ENCODE results near the gene SERPINB10.

The SERPINB10 gene

GRCh38 chr18:63881851-63882250 is 25.9 kb upstream of the SERPINB10 start (continued):
- no peak for TF ChIP-seq ZNF274 (IDR thresholded peaks at IDR 0.05; ENCODE audit: low read length)
- no peak for TF ChIP-seq ZNF274 (tag by site-specific recombination; IDR thresholded peaks at IDR 0.05; ENCODE audit: borderline replicate concordance)
- no peak for TF ChIP-seq ZBTB20 (tag by site-specific recombination; IDR thresholded peaks at IDR 0.05)
- no peak for TF ChIP-seq ZNF747 (tag by site-specific recombination; IDR thresholded peaks at IDR 0.05)
- TF ChIP-seq ZNF121 (tag by site-specific recombination; IDR thresholded peaks at IDR 0.05): no peak
- TF ChIP-seq ZNF341 (tag by site-specific recombination; IDR thresholded peaks at IDR 0.05; ENCODE audit: low read depth): no peak
- TF ChIP-seq ATF2 (tag by site-specific recombination; IDR thresholded peaks at IDR 0.05; ENCODE audit: low read depth): no peak
- no peak for TF ChIP-seq ZSCAN23 (tag by site-specific recombination; IDR thresholded peaks at IDR 0.05)

GRCh38 chr18:63882333-63883141 is 25.2 kb upstream of the SERPINB10 start:
- H3K9me3 ChIP-seq (ENCODE audit: control insufficient read depth, insufficient read depth, low read depth, low read length): no peaks in the 10 kb centered on the region
- no peak overlapping the region for H3K4me3 ChIP-seq (ENCODE audit: low read depth, low read length)
- no peaks in the 10 kb centered on the region for H3K36me3 ChIP-seq (ENCODE audit: control insufficient read depth in 2 of 2, insufficient read depth in 1 of 2, low read length in 2 of 2)
- ChIA-PET POLR2A (no interaction called here), CTCF (interaction anchor here (0.6 kb wide), 1 partner anchor 187 kb away, joined by 3 read pairs; no protein-coding TSS in a partner anchor)
- H3K4me1 ChIP-seq (ENCODE audit: control insufficient read depth, insufficient read depth, low read length): peaks cover 2% of the 10 kb centered on the region; the same call in 1 of the 2 replicates
- no peak overlapping the region for H3K27ac ChIP-seq (ENCODE audit: extremely low read depth, low read depth, low read length)
- TF ChIP-seq ZBTB20 (tag by site-specific recombination; IDR thresholded peaks at IDR 0.05) (no peak), ZNF514 (tag by site-specific recombination; IDR thresholded peaks at IDR 0.05) (no peak), ZNF132 (tag by site-specific recombination; IDR thresholded peaks at IDR 0.05; ENCODE audit: borderline replicate concordance) (no peak), ZBTB26 (tag by site-specific recombination; optimal IDR thresholded peaks at IDR 0.05) (no peak), ZNF623 (tag by site-specific recombination; IDR thresholded peaks at IDR 0.05) (no peak), TRIM28 (IDR thresholded peaks at IDR 0.05; ENCODE audit: borderline replicate concordance, low read length) (no peak), FEZF1 (tag by site-specific recombination; IDR thresholded peaks at IDR 0.05) (no peak), ZNF521 (tag by site-specific recombination; IDR thresholded peaks at IDR 0.05) (no peak), ATF2 (tag by site-specific recombination; IDR thresholded peaks at IDR 0.05; ENCODE audit: low read depth) (no peak), ZNF664 (tag by site-specific recombination; IDR thresholded peaks at IDR 0.05) (no peak), ZNF558 (tag by site-specific recombination; IDR thresholded peaks at IDR 0.05) (no peak), BCL6B (tag by site-specific recombination; IDR thresholded peaks at IDR 0.05) (no peak), BCL11B (tag by site-specific recombination; IDR thresholded peaks at IDR 0.05; ENCODE audit: low read depth) (no peak), ZNF302 (tag by site-specific recombination; IDR thresholded peaks at IDR 0.05; ENCODE audit: low read depth) (no peak), ZNF776 (tag by site-specific recombination; IDR thresholded peaks at IDR 0.05; ENCODE audit: borderline replicate concordance) (no peak), ZNF707 (tag by site-specific recombination; IDR thresholded peaks at IDR 0.05) (no peak), ZNF311 (tag by site-specific recombination; IDR thresholded peaks at IDR 0.05; ENCODE audit: borderline replicate concordance) (no peak), ZNF394 (tag by site-specific recombination; IDR thresholded peaks at IDR 0.05; ENCODE audit: borderline replicate concordance) (no peak), ZSCAN30 (tag by site-specific recombination; IDR thresholded peaks at IDR 0.05) (no peak)

All from HEK293 (cell line).